Caki2 (cell line): ENCODE results near the gene KIF7. TPM values are rescaled to one million over a fixed set of nuclear protein-coding genes. Genes with fewer than 3 reads are reported as not detected.

ENCODE experiments used
- DNase-seq: peaks from one replicate; pipeline ENCODE4 v3.0.0-alpha.2; 2015; ENCODE audit warnings: low read depth
- in situ Hi-C: cut with HindIII; loops from 2 replicates; pipeline ENCODE4 v1.10.0; 2016; ENCODE audit warnings: low sequenced_read_pairs, low pct_unique_long_range_greater_than_20kb, mixed read lengths
- total RNA-seq: library from RNA; depleted of rRNA; stranded (reverse); fragments of >200 nt; shearing (Covaris generic); gene quantifications from 2 replicates; pipeline ENCODE4 v1.2.3, GENCODE V29; 2014; ENCODE audit warnings: low replicate concordance

Gene KIF7
- total RNA-seq, 1 experiment from 2014 or later = not detected

DNA sequence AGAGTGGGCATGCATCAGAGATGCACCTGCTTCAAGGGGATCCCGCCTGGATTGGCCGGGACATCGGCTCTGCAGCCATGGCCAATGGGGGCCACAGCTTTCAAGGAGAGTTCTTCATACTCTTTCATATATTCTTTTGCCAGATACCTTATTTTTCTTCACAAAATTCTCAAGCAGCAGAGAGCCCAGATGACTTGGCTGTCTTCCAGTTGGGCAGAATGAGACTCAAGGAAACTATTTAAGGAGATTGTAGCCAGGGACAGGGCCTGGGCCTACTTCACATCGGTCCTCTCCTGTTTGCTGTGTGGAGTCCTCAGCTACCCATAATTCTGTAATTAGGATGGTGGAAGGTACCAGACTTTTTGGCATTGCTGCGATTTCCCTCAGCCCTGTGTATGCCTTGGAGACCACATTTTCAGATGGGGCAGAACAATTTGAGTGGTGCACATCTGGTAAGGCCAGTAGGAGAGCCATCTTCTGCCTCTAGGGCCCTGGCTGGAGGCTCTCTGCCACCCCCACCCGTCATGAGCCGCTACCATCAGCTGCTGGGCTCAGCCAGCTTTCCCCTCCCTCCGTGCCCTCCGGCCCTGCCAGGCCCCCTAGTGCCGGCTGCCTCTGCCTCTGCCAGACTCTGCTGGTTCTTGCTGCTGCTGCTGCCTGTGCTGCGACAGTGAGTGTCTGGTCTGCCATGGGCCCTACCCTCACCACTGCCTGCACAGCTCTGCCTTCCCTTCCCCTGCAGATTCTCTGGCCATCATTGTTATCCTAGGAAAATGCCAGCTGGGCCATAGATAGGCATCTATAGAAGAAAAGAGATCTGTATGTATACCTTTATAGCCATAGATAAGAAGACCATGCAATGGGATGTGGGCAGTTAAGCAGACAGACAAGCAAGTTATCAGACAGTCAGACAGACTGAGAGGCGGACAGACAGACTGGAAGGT lies 17.2 kb upstream of the KIF7 start:
- in situ Hi-C loops = no loop called here
- DNase-seq = no peak

- in situ Hi-C loops = no loop called here
- no peak for DNase-seq
Measured at GRCh38 chr15:89671687-89672086, 16.4 kb upstream of the KIF7 start.

GRCh38 chr15:89670971-89671560 lies 15.8 kb upstream of the KIF7 start:
- no peak for DNase-seq
- in situ Hi-C loops = no loop called here

DNA sequence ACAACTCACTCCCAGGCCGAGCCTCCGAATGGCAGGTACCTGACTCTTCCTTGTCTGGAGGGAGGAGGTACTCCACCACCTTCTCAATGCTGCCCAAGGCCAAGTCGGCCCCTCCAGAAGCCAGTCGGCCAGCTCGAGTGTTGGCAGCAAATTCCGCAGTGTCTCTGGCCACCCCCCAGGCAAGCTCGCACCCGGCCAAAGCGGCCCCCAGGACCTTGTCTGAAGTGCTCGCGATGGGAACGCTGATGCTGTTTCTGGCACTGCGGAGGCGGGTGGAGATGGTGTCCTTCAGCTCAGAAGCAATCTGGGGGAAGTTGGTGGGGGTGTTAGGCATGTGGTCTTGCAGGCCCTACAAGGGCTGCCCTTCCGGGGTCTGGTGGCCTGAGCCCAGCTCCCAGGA lies 14.7 kb upstream of the KIF7 start:
- in situ Hi-C loops = no loop called here
- no peak for DNase-seq

- DNase-seq = no peak
- in situ Hi-C loops = no loop called here
Measured at GRCh38 chr15:89669309-89669865, 14.1 kb upstream of the KIF7 start.

- in situ Hi-C loops = no loop called here
- DNase-seq = no peak
Measured at GRCh38 chr15:89668171-89668570, 12.9 kb upstream of the KIF7 start.

DNA sequence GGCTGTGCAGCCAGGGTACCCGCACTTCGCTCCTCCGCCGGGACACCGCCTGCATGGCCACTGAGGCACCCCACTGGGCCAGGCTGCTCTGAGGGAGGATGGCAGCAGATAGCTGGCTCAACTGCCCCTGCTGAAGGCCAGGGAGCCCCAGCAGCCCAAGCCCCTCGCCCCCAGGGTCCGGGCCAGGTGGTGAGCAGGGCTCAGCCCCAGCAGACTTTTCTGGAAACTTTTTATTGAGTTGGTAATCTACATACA lies 12.4 kb upstream of the KIF7 start:
- in situ Hi-C loops = no loop called here
- DNase-seq = no peak

GRCh38 chr15:89666858-89667705 lies 11.8 kb upstream of the KIF7 start:
- in situ Hi-C loops = no loop called here
- DNase-seq = no peak

DNA sequence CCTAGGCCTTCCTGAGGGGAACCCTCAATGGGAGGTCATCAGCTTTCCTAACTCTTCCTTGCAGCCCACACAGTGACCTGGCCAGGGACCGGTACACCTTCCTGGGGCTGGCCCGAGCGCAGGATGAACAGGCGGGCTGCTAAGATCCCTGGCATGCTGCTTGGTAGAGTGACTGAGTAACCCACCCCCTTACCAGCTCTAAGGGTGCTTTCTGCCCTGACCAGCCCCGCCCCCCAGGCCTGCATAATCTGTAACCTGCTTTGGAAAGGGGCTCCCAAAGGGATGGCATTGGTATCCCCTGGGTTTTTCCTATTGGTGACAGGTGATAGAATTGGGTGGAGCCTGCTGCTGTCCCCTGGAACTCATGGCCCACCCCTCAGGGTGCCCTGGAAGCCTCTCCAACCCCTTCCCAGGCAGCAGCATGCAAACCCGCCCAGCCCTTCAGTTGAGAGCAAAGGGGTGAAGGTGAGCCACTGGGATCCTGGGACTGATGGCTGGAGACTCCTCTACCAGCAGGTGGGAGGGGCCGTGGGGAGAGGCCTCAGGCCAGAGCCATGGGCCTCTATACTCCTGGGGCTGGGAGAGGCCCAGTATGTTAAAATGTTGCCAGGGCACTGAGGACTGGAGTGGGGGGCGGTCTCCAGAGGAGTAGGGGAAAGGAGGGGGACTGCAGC lies 11.1 kb upstream of the KIF7 start:
- DNase-seq = no peak
- in situ Hi-C loops = no loop called here

DNA sequence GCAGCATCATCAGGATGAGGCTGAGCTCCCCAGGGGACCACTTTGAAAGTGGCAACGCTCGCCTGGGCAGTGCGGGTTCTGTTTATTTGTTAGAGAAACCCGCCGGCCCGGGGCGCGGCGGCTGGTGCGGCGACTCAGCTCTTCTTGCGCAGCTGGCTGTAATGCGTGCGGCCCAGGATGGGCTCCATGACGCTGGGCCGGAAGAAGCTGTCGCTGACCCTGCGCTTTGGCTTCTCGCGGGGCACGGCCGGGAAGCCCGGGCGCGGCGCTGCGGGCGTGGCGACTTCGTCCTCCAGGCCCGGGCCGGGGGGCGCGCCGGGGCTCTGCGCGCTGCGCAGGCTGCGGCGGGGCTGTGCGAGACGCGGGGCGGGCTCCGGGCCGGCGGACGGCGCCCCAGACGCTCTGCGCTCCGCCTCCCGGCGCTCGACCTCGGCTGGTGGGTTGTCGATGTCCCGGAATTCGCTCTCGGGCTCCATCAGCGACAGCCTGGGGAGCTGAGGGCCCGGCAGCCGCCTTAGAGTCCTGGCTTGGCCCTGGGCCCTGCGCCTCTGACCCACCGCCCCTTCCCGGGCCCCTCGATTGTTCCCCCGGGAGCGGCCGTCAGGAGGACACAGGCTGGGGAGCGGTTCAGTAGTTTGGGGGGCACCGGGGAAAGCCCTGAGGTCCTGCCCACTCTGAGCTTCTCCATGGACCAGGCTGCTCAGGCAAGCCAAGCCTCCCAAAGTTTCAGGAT lies 10.3 kb upstream of the KIF7 start:
- in situ Hi-C loops = no loop called here
- no peak for DNase-seq

DNA sequence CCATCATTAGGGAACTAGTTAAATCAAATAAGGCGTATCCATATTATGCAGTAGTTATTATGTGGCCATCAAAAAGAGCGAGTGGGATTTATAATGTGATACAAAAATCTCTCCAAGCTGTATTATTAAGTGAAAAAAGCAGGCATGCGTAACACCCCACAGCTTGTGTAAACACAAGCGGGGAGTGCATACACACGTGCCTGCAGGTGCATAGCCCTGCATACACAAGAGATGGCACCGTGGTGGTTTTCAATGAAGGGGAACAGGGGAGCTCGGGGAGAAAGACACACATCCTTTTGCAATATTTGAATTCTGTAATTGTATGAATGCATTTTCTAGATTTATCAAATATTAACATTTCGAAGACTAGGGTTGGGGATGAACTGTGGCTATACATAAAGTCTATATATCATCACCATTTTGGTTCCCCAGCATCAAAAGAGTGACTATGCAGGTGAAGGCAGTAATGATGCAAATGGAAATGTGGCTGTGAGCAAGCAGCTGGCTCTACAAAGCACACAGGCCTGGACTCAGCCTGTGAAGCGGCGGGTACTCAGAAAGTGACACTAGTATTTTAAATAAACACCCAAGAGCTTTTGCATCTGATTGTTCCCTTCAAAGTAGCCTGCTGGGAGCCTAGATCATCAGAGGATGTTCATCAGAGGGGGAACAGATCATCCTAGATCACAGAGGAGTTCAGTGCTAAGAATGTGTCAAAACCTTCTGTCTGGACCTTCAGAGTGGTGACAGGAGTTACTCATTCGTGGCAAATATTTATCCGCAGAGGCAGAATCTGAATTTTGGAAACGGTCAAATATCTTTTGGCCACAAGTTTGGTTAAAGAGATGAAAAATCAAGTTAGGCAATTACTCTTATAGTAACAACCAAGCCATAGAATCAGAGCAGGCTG lies 9.4 kb upstream of the KIF7 start:
- no peak for DNase-seq
- in situ Hi-C loops = no loop called here

DNA sequence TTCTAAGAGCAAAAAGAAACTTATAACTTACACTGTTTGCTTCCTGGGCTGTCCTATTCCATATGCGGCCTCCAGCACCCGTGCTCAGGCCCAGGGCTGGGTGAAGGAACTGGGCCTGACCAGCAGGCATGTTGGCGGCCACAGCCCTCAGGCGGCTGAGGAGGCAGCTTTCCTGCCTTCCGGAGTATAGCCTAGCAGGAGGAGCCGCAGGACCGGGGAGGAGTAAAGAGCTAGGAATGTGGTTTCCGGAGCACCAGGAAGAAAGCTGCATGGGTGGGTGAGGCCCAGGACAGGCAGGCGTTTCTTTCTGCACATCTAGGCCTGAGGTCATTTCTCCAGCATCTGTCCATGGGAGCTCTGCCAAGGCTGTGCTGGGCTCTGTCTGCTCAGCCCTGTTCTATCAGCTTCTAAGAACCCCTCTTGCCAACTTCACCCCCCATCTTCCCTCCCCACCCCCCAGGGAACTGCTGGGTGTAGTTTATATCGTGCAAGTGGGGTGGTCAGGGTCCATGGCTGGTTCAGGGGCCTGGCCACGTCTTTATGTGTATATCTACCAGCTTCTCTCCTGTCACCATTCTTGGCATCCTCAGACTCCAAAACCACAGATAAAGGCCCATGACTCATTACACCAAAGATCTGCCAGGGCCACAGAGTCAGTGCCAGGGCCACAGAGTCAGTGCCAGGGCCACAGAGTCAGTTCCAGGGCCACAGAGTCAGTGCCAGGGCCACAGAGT lies 7.8 kb upstream of the KIF7 start:
- in situ Hi-C loops = no loop called here
- DNase-seq = peak; percentile 8

- in situ Hi-C loops = no loop called here
- DNase-seq = no peak
Measured at GRCh38 chr15:89660556-89660955, 5.3 kb upstream of the KIF7 start.

DNA sequence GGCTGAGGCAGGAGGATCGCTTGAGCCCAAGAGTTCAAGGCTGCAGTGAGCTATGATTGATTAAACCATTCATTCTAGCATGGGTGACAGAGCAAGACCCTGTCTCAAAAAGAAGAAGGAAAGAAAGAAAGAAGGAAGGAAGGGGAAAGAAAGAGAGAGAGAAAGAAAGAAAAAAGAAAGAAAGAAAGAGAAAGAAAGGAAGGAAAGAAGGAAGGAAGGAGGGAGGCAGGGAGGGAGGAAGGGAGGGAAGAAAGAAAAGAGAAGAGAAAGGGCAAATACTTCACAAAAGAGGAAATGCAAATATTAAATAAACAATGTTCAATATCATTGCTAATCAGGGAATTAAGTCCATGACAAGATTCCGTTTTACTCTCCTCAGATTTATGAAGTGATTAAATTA lies 4.0 kb upstream of the KIF7 start:
- no peak for DNase-seq
- in situ Hi-C loops = no loop called here

DNA sequence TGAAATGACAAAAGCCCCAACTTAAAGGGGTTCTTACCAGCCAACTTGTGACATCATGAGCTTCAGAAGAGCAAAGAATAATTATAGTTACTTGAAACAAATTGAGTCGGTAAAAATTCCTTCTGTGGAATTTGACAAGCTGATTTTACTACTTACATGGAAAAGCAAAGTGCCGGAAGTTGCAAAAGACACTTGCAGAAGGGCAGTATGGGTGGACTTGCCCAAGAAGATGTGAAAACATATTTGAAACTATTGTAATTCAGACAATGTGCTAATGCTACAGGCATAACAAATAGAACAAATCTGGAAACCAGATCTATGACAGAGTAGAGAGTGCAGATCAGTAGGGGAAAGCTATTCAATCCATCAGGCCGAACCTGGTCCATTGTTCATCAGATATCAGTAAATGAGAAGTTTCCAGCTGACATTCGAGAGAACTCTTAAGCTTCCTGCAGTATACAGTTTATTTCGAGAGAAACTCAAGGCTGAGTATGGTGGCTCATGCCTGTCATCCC lies 2.5 kb upstream of the KIF7 start:
- in situ Hi-C loops = no loop called here

DNA sequence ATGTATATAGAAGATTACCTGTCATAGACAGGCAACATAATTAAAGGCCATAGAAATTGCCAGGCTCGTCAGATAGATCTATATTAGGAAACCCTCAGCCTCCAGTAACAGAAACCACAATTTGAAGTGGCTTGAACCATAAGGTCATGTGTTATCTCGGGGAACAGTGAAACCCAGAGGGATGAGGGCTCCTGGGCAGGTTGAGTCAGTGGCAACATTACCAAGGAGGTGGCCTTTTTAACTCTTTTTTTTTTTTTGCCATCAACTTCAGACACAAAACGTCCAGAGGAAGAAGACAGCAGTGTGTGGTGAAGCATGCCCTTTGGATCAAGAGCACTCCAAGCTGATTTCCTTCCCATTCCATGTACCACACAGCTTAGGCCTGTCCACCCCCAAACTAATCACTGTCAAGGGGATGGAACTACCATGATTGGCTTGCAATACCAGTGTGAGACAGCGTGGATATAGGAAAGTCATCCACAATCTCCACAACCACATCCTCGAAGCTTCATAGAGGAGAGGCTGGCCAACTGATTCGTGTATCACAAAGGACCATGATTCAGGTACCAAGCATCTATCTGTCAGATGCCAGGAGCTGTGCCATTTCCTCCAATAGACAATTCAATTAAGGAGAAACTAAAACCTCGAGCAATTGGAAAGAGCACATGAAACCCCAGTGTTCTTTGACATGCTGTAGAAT lies 999 bp upstream of the KIF7 start:
- in situ Hi-C loops = no loop called here
- DNase-seq = no peak

More for the DNA sequence above, 2.5 kb upstream of the KIF7 start:
- no peak for DNase-seq
